HG03442 (cell line): ENCODE results near the gene FAM3B.
"Not testable (repeated sequence)": the region's sequence is repeated elsewhere in the genome, so short reads cannot be mapped to it uniquely, and the experiment has no call there.

Experiments
- ATAC-seq: cut with Tn5 transposase; IDR thresholded peaks from one replicate; pipeline ENCODE4 v1.9.1; 2021; ENCODE audit warnings: mild to moderate bottlenecking, moderate library complexity; ENCODE audit not compliant: unreplicated experiment

The FAM3B gene

GRCh38 chr21:41349619-41350390 lies 33.2 kb downstream of the FAM3B start:
- ATAC-seq, result no peak

GRCh38 chr21:41350436-41351155 lies 34.0 kb downstream of the FAM3B start:
- ATAC-seq, result no peak

GRCh38 chr21:41357546-41357945 lies 40.9 kb downstream of the FAM3B start:
- no peak for ATAC-seq

GRCh38 chr21:41358193-41359166 lies 41.9 kb downstream of the FAM3B start:
- ATAC-seq, result no peak

GRCh38 chr21:41359286-41359685 lies 42.7 kb downstream of the FAM3B start:
- ATAC-seq, result no peak

- ATAC-seq, result not testable (repeated sequence)
These were observed 43.1 kb downstream of the FAM3B start for GRCh38 chr21:41359754-41360071.

- ATAC-seq, result no peak
These were observed 43.6 kb downstream of the FAM3B start for GRCh38 chr21:41360072-41360821.

- no peak for ATAC-seq
These were observed 44.6 kb downstream of the FAM3B start for GRCh38 chr21:41361053-41361785.

- peak; percentile 52 for ATAC-seq
These were observed 45.4 kb downstream of the FAM3B start, which contains the start of gene MX2 for GRCh38 chr21:41361786-41362604. Gene MX2 (plus strand): TSS chr21:41362027. CDS start chr21:41376907, 14,880 bp downstream.

GRCh38 chr21:41362605-41363369 lies 46.2 kb downstream of the FAM3B start:
- no peak for ATAC-seq

GRCh38 chr21:41363370-41364270 lies 47.0 kb downstream of the FAM3B start:
- no peak for ATAC-seq

- no peak for ATAC-seq
These were observed 47.7 kb downstream of the FAM3B start for GRCh38 chr21:41364308-41364707.

GRCh38 chr21:41365377-41366107 lies 48.9 kb downstream of the FAM3B start:
- ATAC-seq, result no peak

- no peak for ATAC-seq
These were observed 50.0 kb downstream of the FAM3B start for GRCh38 chr21:41366522-41367151.

- no peak for ATAC-seq
These were observed 50.8 kb downstream of the FAM3B start for GRCh38 chr21:41367301-41367944.
